G401.6 (cell line): ENCODE data around the gene CEP78.

Source experiments
- FAIRE-seq: peaks from 2 replicates; lab custom pipeline; 2012; peaks lifted over from hg19 to GRCh38; lab: Jason Lieb, UNC

CEP78 gene

DNA sequence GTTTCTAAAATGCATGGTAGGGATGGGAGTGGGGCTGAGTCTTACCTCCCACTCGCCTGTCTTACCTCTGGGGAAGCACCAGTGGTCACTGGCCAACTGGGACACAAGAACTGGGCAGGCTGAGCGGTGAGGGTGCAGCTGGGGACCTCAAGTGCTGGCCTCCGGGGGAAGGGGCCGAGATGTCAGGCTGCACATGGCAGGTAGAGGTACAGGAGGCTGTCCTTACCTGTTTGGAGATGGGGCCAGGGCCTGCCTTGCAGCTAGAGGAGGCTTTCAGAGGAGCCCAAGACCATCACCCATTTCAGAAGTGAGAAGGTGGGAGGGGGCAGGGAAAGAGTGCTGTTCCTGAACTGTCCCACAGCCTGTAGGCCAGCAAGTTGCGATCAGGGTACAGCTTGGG, 75.2 kb downstream of the CEP78 start:
- no peak for FAIRE-seq

DNA sequence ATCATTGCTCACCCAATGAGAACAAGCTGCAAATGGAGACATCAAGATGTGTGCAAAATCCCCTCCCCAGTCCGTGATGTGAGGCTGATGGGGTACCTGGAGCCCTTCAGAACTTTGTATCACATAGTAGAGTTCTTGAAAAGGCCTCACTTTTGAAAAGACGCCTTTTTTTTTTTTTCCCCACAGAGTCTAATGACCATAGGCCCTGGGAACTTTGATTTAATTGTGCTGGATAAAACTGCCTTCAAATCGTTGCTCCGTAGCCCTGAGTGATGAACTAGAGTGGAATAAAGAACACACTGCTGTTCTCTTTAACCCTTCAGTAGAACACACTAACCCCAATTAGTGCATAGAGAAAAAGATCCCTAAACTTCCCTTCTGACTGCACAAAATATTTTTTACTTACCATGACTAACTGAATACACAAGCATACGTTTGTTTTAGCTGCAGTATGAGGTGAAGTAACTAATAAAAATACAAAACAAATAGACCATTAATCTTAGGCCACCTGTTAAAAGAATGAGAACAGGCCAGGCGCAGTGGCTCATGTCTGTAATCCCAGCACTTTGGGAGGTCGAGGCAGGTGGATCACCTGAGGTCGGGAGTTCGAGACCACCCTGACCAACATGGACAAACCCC, 76.1 kb downstream of the CEP78 start:
- no peak for FAIRE-seq

DNA sequence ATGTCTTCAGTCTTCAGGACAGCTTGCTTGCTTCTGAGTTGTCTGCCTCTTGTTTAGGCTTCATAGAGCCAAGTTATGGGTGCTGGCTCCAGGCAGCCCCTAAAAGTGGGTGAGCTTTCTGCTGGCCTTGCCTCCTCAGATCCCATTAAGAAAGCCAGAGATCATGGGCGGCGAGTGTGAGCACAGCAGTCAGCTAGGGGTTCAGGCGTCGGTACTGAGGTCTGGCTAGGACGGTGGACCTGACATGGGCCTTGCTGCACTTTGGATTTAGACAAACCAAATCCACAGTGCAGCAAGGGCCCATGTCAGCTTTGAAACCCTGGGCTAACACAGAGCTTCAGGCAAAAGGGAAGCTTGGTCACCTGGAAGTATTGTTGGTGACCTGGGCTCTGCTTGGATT, 78.7 kb downstream of the CEP78 start:
- FAIRE-seq = no peak

DNA sequence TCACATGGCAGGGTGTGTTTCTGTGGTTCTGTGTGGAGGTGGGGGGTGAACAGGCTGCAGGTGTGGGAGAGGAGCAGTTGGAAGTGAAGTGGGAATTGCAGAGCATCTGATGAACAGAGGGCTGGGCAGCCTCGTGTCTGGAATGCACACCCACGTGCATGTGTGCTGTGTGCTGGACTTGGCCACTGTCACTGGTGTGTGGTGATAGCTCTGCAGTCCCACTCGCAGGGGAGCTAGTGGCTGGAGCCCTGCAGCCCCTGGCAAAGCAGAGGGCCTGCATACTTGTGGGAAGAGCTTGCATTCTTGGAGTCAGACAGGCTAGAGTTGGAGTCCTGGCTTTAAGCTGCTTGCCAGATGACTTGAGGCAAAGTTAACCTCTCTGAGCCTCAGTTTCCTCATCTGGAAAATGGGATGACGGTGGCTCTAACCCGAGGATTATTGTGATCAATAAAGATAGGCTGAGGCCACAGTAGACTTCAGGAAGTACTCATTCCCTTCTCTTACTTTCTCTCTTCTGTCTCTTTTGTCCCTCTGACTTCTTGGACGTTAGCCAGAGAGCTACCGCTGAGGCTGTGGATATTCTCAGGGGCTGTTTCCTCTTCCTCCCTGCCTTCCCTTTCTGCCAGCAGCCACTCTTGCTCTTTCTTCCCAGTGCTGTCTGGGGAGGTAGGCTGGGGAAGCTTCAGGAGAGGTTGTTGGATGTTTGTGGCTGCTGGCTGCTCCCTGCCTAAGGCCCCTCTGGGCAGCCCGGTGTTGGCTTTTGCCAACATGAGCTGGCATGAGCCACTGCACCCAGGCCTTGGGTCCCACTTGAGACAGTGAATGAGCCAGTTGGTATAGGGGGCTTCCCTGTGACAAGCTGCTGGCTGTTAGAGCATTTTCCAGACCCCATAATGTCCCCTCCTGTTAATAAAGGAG, 79.3 kb downstream of the CEP78 start:
- FAIRE-seq = no peak

DNA sequence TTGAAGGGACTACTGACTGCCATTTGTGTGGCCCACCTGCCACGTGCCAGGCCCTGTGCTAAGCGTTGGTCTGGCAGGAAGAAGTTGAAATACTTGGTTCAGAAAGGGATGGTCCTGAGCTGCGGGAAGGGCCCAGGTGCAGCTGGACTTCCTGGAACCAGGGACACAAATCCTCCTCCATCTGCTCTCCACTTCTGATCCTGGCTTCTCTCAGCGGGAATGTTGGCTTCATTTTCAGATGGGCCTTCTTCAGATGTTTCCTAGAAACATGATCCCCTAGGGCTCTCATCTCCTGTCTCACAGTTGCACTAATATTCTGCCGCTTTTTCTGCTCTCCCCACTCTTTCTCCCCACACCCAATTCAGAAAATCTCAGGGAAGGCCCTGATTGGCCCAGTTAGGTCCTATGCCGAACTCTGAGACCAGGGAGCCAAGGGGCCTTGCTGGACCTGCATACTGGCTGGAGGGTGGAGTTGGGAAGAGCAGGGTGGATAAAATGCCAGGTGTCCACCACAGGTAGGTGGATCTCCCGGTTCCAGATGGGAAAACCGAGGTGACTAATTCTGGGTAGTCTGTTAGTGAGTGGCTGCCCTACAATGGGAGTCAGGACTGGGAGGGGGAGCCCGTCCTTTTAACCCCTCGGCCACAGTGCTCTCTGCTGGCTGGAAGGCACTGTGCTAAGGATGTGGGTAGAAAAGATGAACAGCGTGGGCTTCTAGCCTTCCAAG, 80.5 kb downstream of the CEP78 start:
- no peak for FAIRE-seq

DNA sequence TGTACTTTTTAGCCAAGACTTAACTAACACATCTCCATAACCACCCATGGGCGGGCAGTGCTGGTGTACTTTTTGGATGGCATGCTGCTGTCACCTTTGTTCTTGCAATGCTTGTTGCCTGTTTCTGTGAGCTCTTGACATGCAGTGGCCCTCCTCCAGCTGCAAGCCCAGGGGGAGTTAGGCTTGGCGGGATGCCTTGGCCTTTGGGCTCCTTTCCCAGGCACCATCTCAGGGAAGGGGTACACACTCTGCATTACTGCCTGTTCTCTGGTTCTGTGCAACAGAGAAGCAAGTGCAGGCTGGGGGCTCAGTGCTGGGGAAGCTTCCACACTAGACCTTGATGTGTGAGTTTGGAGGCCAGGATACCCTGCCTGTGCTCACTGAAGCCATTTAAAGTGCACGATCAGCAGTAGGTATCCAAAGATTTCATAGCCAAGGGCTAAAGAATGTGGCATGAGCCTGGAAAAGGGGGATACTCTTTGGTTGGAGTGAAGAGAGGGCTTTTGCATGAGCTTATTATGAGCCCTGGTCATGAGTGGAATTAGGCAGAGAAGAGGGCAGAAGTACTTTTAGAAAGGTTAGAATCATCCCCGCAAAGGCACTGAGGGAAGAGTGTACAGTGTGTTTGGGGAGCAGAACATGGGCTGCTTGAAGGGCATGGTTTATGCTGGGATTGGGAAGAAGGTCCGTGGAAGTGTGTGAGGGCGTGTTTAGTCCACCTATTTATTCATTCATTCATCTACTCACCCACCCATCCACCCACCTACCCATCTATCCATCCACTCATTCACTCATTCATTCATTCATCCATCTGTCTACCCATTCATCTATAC, 83.5 kb downstream of the CEP78 start:
- FAIRE-seq = no peak

DNA sequence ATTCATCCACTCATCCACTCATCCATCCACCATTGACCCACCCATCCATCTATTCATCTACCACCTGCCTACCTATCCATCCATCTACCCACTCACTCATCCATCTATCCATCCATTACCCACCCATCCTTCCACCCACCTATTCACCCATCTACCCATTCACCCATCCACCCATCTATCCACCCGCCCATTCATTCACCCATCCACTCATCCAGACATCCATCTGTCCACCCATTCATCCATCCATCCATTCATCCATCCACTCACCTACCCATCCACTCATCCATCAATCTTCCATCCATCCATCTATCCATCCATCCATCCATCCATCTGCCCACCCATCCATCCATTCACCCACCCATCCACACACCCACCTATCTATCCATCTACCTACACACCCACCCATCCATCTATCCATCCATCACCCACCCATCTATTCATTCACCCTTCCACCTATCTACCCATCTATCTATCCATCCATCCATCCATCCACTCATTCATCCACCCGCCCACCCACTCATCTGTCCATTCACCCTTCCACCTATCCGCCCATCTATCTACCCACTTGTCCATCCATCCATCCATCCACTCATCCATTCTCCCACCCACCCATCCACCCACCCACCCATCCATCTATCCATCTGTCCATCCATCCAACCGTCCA, 84.3 kb downstream of the CEP78 start:
- FAIRE-seq = no peak

DNA sequence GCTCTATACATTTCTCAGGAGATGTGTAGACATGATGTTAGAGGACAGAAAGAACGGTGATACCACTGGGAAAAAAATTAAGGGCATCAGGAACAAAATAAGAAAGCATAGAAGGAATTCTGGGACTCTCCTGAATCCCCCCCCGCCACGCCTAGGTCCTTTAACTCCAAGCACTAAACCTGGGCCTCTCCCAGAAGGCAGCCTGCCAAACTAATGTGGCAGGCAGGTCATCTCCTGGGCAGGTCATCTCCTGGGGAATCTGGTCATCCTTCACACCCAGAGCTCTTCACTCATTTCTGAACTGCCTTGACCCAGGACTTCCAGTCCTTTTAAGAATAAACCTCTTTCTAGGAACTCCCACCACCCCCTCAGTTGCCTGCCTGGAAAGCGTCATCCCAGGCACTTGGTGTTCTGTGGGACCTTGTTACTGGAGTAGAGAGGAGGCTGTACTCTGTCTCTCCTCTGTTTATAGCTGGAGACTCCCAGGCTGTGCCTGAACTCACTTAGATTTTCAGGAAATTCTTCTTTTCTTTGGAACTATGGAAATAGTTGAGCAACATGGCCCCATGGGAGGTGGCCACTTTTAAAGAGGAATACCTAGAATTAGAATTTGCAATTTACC, 85.1 kb downstream of the CEP78 start:
- FAIRE-seq = no peak

DNA sequence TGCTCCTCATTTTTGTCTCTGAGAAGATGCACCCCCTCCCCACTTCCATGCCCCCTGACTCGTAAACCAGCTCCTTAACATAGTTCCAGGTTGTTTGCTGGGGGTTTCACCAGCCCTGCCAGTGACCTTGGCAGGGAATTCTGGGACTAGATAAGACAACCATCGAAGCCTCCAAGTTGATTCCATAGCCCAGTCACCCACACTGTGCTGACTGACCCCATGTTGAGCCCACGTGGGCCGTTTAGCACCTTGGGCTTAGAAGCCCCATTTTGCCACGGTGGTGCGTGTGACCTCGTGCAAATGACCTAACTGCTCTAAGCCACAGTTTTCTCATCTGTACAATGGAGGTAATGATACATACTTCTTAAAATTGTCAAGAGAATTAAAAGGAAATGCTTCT, 85.6 kb downstream of the CEP78 start:
- FAIRE-seq = no peak

DNA sequence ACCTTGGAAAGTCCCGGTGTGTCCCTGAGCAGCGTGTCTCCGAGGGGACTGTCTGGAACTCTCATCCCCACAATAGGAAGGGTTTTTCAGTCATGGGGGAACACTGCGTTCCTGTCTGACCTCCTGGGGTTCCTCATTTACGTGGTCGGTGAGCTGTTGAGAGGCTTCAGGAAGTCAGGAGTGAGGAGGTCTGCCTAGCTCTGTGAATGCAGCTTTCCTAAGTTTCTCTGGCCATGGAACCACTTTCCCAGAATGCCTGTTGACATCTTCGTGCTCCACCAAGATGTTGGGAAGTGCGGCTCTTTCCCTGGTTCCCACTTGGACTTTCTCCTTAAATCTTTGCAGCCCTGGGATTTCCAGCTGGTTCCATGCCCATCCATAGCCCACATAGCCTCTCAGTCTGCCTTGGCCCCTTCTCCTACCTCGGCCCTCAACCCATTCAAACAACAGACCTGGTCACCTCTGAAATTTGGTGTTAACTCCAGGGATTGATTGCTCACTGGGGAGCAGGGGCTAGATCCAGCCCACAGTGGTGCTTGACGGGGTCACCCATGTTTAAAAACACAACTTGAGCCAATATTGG, 88.3 kb downstream of the CEP78 start:
- FAIRE-seq = no peak

DNA sequence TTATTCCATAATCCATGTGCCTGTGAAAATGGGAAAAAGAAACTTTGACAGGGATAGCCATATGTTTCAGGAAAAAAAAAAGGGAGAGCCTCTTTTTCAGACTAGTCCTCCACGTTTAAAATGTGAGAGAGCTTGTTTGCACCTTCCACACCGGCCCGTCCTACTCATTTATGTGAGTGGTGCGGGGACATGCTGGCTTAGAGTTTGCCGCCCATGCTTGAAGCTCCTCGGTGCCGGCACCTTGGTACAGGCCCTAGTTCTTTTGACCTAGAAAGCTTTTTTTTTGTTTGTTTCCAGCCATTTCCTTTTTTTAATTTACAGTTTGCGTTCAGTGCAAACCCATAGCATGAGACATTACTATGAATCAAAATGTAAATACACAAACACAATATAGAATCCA, 88.8 kb downstream of the CEP78 start:
- no peak for FAIRE-seq

DNA sequence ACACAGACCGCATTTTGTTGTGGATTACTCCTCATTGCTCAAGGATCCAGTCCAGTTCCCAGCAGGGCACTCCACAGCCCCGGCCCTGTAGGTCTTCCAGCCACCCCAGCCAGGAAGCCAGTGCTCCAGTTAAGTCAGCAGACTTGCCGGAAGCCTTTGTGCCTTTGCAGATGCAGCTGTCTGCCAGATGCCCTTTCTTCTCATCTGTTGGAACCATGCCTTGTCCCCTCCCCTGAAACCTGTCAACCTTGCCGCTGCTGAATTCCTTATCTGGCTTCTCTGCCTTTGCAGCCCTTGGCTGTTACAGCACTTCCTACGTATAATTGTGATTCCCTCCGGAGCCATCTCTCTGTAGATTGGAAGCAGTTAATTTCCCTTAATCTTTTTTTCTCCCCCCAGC, 89.5 kb downstream of the CEP78 start:
- FAIRE-seq = no peak

DNA sequence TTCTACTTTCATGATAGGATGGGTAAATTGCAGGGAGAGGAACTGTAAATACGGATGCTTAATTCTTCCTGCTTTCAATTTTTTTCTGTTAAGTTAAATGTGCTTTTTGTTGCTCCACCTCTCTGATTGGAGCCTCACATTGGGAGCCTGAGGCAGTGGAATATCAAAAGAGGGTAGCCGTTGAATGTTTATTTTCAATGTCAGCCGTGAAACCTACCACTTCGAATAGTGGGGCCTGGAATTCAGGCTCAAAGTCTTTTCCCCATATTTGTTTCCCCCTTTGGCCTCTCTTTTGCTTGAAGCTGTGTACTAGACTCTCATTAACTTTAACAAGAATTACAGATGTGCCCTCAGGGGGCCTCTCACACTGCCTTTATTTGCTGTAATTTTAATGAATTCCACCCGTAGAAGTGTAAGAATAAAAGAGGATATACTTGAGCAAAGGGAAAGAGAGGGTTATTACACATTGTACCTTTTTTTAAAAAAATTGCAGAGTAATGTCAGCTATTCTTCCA, 90.0 kb downstream of the CEP78 start:
- no peak for FAIRE-seq

DNA sequence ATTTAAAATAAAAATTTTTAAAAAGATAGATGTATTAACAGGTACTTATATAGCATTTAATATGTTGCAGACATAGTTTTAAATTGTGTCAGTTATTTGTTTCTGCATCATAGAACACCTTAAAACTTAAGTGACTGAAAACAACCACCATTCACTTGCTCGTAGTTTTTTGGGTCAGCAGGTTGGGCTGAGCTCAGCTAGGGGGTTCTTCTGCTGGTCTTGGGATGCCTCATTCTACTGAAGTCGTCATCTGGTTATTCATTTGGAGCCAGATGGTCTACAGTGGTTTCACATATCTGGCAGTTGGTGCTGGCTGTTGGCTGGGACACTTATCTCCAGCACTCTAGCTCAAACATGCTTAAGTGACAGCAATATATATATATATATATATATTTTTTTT, 90.7 kb downstream of the CEP78 start:
- FAIRE-seq = no peak
